ENCODE data around the gene RNF144A. TPM values are rescaled to one million over a fixed set of nuclear protein-coding genes. Genes with fewer than 3 reads are reported as not detected.

Gene RNF144A
- total and polyA plus RNA-seq, 8 donors, result 1.4 to 71.4 (median 5.6) TPM

- intact Hi-C loops (cut with DNase I; ENCODE audit: low total_unique reads), result no loop called here
- DNase-seq, result peak; percentile 95 to 97
- Histone ChIP-seq H3K27ac (peak overlapping the region in 4 of 5 donors; percentile 12 to 31 (median 22)), H3K4me1 (peaks cover 4 to 17% (median 14%) of the 10 kb centered on the region in 4 donors), H3K9me3 (no peaks in the 10 kb centered on the region), H3K4me3 (no peak overlapping the region), H3K36me3 (peaks cover 0 to 36% (median 23%) of the 10 kb centered on the region in 4 donors), H3K27me3 (no peaks in the 10 kb centered on the region)
- WGBS, 5 donors, result 27 to 49% (median 40%) methylated on average over 14 to 25 of the region's 25 CpGs
- no peak for TF ChIP-seq POLR2A (IDR thresholded peaks at IDR 0.05)
- TF ChIP-seq, protein P1, sequence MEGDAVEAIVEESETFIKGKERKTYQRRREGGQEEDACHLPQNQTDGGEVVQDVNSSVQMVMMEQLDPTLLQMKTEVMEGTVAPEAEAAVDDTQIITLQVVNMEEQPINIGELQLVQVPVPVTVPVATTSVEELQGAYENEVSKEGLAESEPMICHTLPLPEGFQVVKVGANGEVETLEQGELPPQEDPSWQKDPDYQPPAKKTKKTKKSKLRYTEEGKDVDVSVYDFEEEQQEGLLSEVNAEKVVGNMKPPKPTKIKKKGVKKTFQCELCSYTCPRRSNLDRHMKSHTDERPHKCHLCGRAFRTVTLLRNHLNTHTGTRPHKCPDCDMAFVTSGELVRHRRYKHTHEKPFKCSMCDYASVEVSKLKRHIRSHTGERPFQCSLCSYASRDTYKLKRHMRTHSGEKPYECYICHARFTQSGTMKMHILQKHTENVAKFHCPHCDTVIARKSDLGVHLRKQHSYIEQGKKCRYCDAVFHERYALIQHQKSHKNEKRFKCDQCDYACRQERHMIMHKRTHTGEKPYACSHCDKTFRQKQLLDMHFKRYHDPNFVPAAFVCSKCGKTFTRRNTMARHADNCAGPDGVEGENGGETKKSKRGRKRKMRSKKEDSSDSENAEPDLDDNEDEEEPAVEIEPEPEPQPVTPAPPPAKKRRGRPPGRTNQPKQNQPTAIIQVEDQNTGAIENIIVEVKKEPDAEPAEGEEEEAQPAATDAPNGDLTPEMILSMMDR (IDR thresholded peaks at IDR 0.05), result peak in 2 of 7 experiments; percentile 5 to 30
- TF ChIP-seq POLR2AphosphoS5 (IDR thresholded peaks at IDR 0.05), result peak; percentile 57 to 97 (median 88)
- TF ChIP-seq EP300 (IDR thresholded peaks at IDR 0.05), result no peak
Measured at GRCh38 chr2:7031547-7032245, 114.5 kb downstream of the RNF144A start.

GRCh38 chr2:7032371-7032770 is 115.2 kb downstream of the RNF144A start:
- Histone ChIP-seq H3K27me3 (no peaks in the 10 kb centered on the region), H3K4me3 (no peak overlapping the region), H3K36me3 (peaks cover 0 to 35% (median 23%) of the 10 kb centered on the region in 4 donors), H3K9me3 (no peaks in the 10 kb centered on the region), H3K4me1 (peaks cover 4 to 17% (median 12%) of the 10 kb centered on the region in 4 donors), H3K27ac (no peak overlapping the region)
- intact Hi-C loops (cut with DNase I; ENCODE audit: low total_unique reads), result no loop called here
- no peak for TF ChIP-seq POLR2A (IDR thresholded peaks at IDR 0.05)
- no peak for TF ChIP-seq POLR2AphosphoS5 (IDR thresholded peaks at IDR 0.05)
- no peak for TF ChIP-seq EP300 (IDR thresholded peaks at IDR 0.05)
- TF ChIP-seq, protein P1 (IDR thresholded peaks at IDR 0.05), result no peak
- DNase-seq, result no peak
- 94 to 97% (median 96%) methylated on average over 16 of the region's 16 CpGs for WGBS, 5 donors

DNA sequence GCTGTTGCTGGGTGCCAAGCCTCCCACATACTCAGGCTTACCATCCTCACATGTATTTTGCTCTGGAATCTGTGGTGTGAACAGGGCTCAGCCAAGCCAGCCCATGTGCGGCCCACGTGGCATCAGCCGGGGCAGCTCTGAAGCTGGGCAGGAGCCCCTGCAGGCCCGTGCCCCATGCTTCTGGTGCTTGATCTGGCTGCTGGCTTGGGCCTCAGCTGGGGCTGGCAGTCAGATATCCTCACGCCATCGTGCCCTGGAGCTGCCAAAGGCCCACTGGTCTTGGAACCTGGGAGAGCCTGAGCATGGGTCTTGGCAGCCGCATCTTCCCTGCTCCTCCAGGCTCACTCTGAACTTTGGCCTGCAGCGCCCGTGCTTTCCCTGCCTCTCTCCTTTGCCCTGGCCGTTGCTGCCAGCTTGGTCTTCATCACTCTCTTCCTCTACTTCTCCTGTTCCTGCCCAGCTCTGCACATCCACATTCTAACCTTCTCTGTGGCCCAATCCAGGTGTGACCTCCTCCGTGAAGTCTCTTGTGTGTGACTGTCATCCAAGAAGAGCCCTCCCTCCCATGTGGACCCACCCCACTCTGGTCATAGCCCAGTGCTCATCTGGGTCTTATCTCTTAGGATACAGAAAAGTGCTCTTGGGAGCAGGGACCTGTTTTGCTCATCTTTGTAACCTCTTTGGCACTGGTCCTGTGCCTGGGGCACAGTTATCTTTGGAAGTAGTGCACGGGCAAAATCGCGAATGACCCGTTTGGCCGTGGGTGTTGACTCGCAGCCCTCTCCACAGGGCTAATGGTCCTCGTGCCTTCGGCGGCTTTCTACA is 116.1 kb downstream of the RNF144A start:
- Histone ChIP-seq H3K27me3 (no peaks in the 10 kb centered on the region), H3K9me3 (no peaks in the 10 kb centered on the region), H3K4me3 (no peak overlapping the region), H3K36me3 (peaks cover 0 to 35% (median 23%) of the 10 kb centered on the region in 4 donors), H3K27ac (no peak overlapping the region), H3K4me1 (peaks cover 4 to 17% (median 10%) of the 10 kb centered on the region in 4 donors)
- DNase-seq, result no peak
- intact Hi-C loops (cut with DNase I; ENCODE audit: low total_unique reads), result no loop called here
- TF ChIP-seq EP300 (IDR thresholded peaks at IDR 0.05) (no peak), POLR2AphosphoS5 (IDR thresholded peaks at IDR 0.05) (no peak), POLR2A (IDR thresholded peaks at IDR 0.05) (no peak)
- TF ChIP-seq, protein P1 (IDR thresholded peaks at IDR 0.05), result no peak
- 88 to 96% (median 93%) methylated on average over 15 to 20 of the region's 20 CpGs for WGBS, 5 donors

DNA sequence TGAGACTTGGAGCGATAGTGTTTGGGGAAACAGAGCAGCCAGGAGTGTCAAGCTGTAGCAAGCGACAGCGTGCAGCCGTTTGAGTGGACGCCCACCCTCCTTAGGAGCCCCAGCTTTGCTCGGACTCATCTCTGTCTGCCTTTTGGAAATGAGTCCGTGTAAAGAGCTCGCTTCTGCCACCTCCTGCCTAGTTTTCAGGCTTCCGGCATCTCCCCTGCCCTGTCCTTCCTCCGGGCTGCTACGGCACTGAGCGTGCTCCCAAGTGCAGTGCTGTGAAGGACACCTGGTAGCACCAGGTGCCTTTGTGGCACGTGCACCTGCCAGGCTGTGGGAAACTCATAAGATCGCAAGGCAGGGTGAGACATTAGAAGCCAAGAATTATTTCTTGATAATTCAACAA is 117.1 kb downstream of the RNF144A start:
- TF ChIP-seq EP300 (IDR thresholded peaks at IDR 0.05), result no peak
- no peak for TF ChIP-seq POLR2AphosphoS5 (IDR thresholded peaks at IDR 0.05)
- TF ChIP-seq, protein P1 (IDR thresholded peaks at IDR 0.05), result no peak
- TF ChIP-seq POLR2A (IDR thresholded peaks at IDR 0.05), result no peak
- Histone ChIP-seq H3K4me3 (no peak overlapping the region), H3K4me1 (peaks cover 4 to 17% (median 9%) of the 10 kb centered on the region in 4 donors), H3K36me3 (peaks cover 0 to 35% (median 23%) of the 10 kb centered on the region in 4 donors), H3K27ac (no peak overlapping the region), H3K9me3 (no peaks in the 10 kb centered on the region), H3K27me3 (no peaks in the 10 kb centered on the region)
- peak in 1 of 2 donors; percentile 61 for DNase-seq
- 45 to 87% (median 69%) methylated on average over 14 of the region's 14 CpGs for WGBS, 5 donors
- intact Hi-C loops (cut with DNase I; ENCODE audit: low total_unique reads), result no loop called here

Data from stomach (tissue), 9 donors.